BE2C (cell line): ENCODE results near the gene WSCD1.

ENCODE experiments used
- DNase-seq: peaks from one replicate; pipeline ENCODE4 v3.0.0-alpha.2; 2020
- H3K27me3 ChIP-seq: fragments of 250-450 bp; sonication (Bioruptor Pico); 2 replicates; pipeline ENCODE4 v1.5.1; 2020; ENCODE audit warnings: mild to moderate bottlenecking
- H3K36me3 ChIP-seq: fragments of 250-450 bp; sonication (Bioruptor Pico); 2 replicates; pipeline ENCODE4 v1.5.1; 2020; ENCODE audit warnings: mild to moderate bottlenecking
- H3K4me1 ChIP-seq: fragments of 250-450 bp; sonication (Bioruptor Pico); 2 replicates; pipeline ENCODE4 v1.5.1; 2020
- H3K4me3 ChIP-seq: 2 replicates; pipeline ENCODE4 v1.5.1; 2011; ENCODE audit warnings: low read depth, low read length
- H3K9me3 ChIP-seq: fragments of 250-450 bp; sonication (Bioruptor Pico); 2 replicates; pipeline ENCODE4 v1.5.1; 2020
- TF ChIP-seq, protein P1 (sequence below): IDR thresholded peaks from 2 replicates; pipeline ENCODE4 v1.5.1; 2012; ENCODE audit warnings: mild to moderate bottlenecking, low read depth, low read length

Gene WSCD1

GRCh38 chr17:6071528-6072065 lies 1.4 kb downstream of the WSCD1 start:
- H3K4me3 ChIP-seq, result no peak overlapping the region
- H3K27me3 ChIP-seq, result peaks cover 22% of the 10 kb centered on the region
- no peaks in the 10 kb centered on the region for H3K4me1 ChIP-seq
- no peaks in the 10 kb centered on the region for H3K36me3 ChIP-seq
- no peak for DNase-seq
- TF ChIP-seq, protein P1, sequence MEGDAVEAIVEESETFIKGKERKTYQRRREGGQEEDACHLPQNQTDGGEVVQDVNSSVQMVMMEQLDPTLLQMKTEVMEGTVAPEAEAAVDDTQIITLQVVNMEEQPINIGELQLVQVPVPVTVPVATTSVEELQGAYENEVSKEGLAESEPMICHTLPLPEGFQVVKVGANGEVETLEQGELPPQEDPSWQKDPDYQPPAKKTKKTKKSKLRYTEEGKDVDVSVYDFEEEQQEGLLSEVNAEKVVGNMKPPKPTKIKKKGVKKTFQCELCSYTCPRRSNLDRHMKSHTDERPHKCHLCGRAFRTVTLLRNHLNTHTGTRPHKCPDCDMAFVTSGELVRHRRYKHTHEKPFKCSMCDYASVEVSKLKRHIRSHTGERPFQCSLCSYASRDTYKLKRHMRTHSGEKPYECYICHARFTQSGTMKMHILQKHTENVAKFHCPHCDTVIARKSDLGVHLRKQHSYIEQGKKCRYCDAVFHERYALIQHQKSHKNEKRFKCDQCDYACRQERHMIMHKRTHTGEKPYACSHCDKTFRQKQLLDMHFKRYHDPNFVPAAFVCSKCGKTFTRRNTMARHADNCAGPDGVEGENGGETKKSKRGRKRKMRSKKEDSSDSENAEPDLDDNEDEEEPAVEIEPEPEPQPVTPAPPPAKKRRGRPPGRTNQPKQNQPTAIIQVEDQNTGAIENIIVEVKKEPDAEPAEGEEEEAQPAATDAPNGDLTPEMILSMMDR, result no peak
- no peaks in the 10 kb centered on the region for H3K9me3 ChIP-seq

GRCh38 chr17:6072157-6072556 lies 2.0 kb downstream of the WSCD1 start:
- no peaks in the 10 kb centered on the region for H3K36me3 ChIP-seq
- no peak for DNase-seq
- H3K4me1 ChIP-seq, result no peaks in the 10 kb centered on the region
- no peak overlapping the region for H3K4me3 ChIP-seq
- no peaks in the 10 kb centered on the region for H3K9me3 ChIP-seq
- peaks cover 22% of the 10 kb centered on the region for H3K27me3 ChIP-seq
- TF ChIP-seq, protein P1, result no peak

- no peak for DNase-seq
- TF ChIP-seq, protein P1, result no peak
- Histone ChIP-seq H3K4me3 (no peak overlapping the region), H3K36me3 (no peaks in the 10 kb centered on the region), H3K4me1 (no peaks in the 10 kb centered on the region), H3K27me3 (peaks cover 22% of the 10 kb centered on the region), H3K9me3 (no peaks in the 10 kb centered on the region)
Observed at GRCh38 chr17:6072611-6073010, 2.4 kb downstream of the WSCD1 start.

- H3K36me3 ChIP-seq, result no peaks in the 10 kb centered on the region
- peaks cover 22% of the 10 kb centered on the region for H3K27me3 ChIP-seq
- TF ChIP-seq, protein P1, result no peak
- no peak for DNase-seq
- no peaks in the 10 kb centered on the region for H3K9me3 ChIP-seq
- H3K4me1 ChIP-seq, result no peaks in the 10 kb centered on the region
- H3K4me3 ChIP-seq, result no peak overlapping the region
Observed at GRCh38 chr17:6073620-6074019, 3.4 kb downstream of the WSCD1 start.

- Histone ChIP-seq H3K4me1 (no peaks in the 10 kb centered on the region), H3K27me3 (peaks cover 9% of the 10 kb centered on the region), H3K36me3 (no peaks in the 10 kb centered on the region), H3K9me3 (no peaks in the 10 kb centered on the region), H3K4me3 (no peak overlapping the region)
- TF ChIP-seq, protein P1, result no peak
- DNase-seq, result no peak
Observed at GRCh38 chr17:6075050-6075449, 4.9 kb downstream of the WSCD1 start.

GRCh38 chr17:6075845-6076244 lies 5.7 kb downstream of the WSCD1 start:
- Histone ChIP-seq H3K4me1 (no peaks in the 10 kb centered on the region), H3K4me3 (no peak overlapping the region), H3K9me3 (no peaks in the 10 kb centered on the region), H3K27me3 (peaks cover 8% of the 10 kb centered on the region), H3K36me3 (no peaks in the 10 kb centered on the region)
- no peak for DNase-seq
- TF ChIP-seq, protein P1, result no peak
